OCI-LY1 (cell line): ENCODE data around the gene WDFY2.

Source experiments
- CTCF ChIP-seq: fragments of 200-600 bp; sonication (generic), shearing (Covaris generic); IDR thresholded peaks from 2 replicates; pipeline ENCODE4 v1.5.1; 2017; ENCODE audit warnings: mild to moderate bottlenecking, antibody characterized with exemption, low read length, moderate library complexity, mixed read lengths
- EZH2 ChIP-seq: fragments of 200-600 bp; sonication (generic), shearing (Covaris generic); IDR thresholded peaks from 2 replicates; pipeline ENCODE4 v1.8.0; 2017; ENCODE audit warnings: borderline replicate concordance, mixed run types, mild to moderate bottlenecking, antibody characterized with exemption, low read length, moderate library complexity, mixed read lengths

- TF ChIP-seq EZH2, result no peak
- TF ChIP-seq CTCF, result no peak
Measured at GRCh38 chr13:51636349-51636890, 52.2 kb downstream of the WDFY2 start.
